ENCODE results near the gene RBBP8NL. TPM values are rescaled to one million over a fixed set of nuclear protein-coding genes. Genes with fewer than 3 reads are reported as not detected.
"Not testable (repeated sequence)": the region's sequence is repeated elsewhere in the genome, so short reads cannot be mapped to it uniquely, and the experiment has no call there.

RBBP8NL gene
- total RNA-seq, 2 experiments from 2014 or later: not detected

DNA sequence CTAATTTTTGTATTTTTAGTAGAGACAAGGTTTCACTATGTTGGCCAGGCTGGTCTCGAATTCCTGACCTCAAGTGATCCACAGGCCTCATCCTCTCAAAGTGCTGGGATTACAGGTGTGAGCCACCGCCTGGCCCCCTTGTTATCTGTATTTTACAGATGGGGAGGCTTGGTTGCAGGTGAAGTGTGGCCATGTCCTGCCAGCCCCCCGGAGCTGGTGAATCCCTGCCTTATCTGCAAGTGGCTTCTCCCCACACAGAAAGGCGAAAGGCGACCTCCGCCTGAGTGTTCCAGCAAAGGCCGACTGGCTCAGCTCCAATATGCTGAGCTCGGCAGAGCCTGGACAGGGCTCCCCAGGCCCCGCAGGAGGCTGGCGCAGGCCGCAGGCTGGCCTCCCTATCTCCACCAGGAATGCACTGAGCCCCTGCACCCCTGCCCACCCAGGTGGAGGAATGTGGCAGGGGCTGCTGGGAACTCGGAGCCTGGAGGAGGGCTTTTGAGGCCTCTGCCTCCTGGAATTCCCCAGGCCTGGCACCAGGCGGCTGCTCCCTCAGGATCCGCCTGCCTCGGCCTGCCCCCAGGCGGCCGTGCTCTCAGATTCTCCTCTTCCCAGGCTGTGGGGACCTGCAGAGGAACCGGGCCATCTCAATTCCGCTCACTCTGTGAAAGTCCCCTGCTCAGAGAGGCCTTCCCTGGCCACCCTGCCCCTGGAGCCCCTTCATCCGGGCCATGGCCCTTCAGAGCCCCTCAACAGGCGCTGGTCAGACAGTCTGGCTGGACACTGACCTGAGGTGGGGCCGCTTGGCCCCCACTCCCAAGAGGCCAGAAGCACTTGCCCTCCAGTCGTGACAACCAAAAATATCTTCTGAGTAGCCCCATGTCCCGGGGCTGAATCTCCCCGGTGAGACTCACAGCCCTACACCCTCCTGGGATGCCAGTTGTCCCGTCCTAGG, 51.0 kb downstream of the RBBP8NL start:
- ATAC-seq (ENCODE audit: low read depth): no peak

GRCh38 chr20:62374331-62375152, 52.8 kb downstream of the RBBP8NL start:
- POLR2A ChIA-PET: interaction anchor here (1.0 kb wide), 1 partner anchor 12 kb away, joined by 3 read pairs; the partner anchor contains the start of gene RPS21
- Mint-ChIP-seq H3K4me3 (no peak overlapping the region), H3K27ac (no peak overlapping the region), H3K27me3 (peaks cover under 1% of the 10 kb centered on the region), H3K9me3 (no peaks in the 10 kb centered on the region), H3K4me1 (no peaks in the 10 kb centered on the region), H3K36me3 (no peaks in the 10 kb centered on the region)
- DNase-seq (no peak), ATAC-seq (ENCODE audit: low read depth) (no peak)

More for the DNA sequence above, 51.0 kb downstream of the RBBP8NL start:
- Mint-ChIP-seq H3K27me3 (no peaks in the 10 kb centered on the region), H3K36me3 (no peaks in the 10 kb centered on the region), H3K27ac (no peak overlapping the region), H3K4me3 (no peak overlapping the region), H3K9me3 (no peaks in the 10 kb centered on the region), H3K4me1 (no peaks in the 10 kb centered on the region)
- no peak for DNase-seq
- POLR2A ChIA-PET: no interaction called here

DNA sequence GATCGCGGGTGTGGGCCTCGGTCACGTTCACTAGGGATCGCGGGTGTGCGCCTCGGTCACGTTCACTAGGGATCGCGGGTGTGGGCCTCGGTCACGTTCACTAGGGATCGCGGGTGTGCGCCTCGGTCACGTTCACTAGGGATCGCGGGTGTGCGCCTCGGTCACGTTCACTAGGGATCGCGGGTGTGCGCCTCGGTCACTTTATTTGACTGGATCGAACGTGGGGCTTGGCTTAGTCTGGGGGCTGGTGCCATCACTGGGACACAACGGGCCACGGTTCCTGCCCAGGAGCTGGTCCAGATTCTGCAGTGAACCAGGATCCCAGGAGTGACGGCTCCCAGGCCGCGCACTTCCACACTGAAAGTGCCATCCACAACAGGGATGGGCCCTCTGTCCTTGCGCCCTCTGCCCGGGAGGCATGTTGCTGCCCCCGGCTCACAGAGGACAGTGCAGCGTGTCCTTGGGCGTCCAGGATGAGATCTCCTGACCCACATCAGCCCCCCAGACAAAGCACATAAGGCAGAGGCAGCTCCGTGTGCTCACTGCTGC, 53.6 kb downstream of the RBBP8NL start:
- H3K27ac Mint-ChIP-seq; POLR2A ChIA-PET; H3K36me3 Mint-ChIP-seq; H3K27me3 Mint-ChIP-seq; H3K9me3 Mint-ChIP-seq; DNase-seq; H3K4me3 Mint-ChIP-seq; ATAC-seq (ENCODE audit: low read depth); H3K4me1 Mint-ChIP-seq: not testable (repeated sequence)

GRCh38 chr20:62372042-62372993, 55.0 kb downstream of the RBBP8NL start:
- H3K27ac Mint-ChIP-seq: peak overlapping the region; percentile 1
- POLR2A ChIA-PET: no interaction called here

DNA sequence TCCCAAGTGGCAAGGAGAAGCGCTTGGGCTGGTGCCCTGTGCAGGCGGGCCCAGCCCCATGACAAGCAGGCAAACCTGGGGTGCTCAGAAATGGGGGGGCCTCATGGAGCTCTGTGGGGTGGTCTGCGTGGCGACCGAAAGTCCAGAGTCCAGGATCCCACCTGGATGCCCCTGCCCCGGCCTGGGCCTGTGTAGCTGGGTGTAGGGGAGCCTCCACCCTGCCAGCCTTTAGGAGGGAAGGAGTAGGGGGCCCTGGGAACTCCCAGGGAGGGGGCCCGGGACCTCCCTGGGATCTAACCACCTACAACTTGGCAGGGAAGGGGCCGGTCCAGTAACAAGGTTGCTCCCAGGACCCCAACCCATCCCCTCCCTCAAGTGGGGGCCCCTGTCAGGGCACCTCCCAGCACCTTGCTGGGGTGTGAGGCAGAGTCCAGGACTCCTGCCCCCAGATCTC, 55.7 kb downstream of the RBBP8NL start:
- ATAC-seq (ENCODE audit: low read depth) (no peak), DNase-seq (no peak)
- H3K36me3 Mint-ChIP-seq: no peaks in the 10 kb centered on the region
- H3K27me3 Mint-ChIP-seq: peaks cover 18% of the 10 kb centered on the region
- no peaks in the 10 kb centered on the region for H3K9me3 Mint-ChIP-seq
- no peak overlapping the region for H3K27ac Mint-ChIP-seq
- H3K4me3 Mint-ChIP-seq: no peak overlapping the region
- peaks cover 2% of the 10 kb centered on the region for H3K4me1 Mint-ChIP-seq
- POLR2A ChIA-PET: no interaction called here

More at GRCh38 chr20:62372042-62372993, 55.0 kb downstream of the RBBP8NL start:
- H3K4me3 Mint-ChIP-seq: no peak overlapping the region
- peaks cover 18% of the 10 kb centered on the region for H3K27me3 Mint-ChIP-seq
- ATAC-seq (ENCODE audit: low read depth): no peak
- H3K9me3 Mint-ChIP-seq: no peaks in the 10 kb centered on the region
- no peaks in the 10 kb centered on the region for H3K36me3 Mint-ChIP-seq
- no peak for DNase-seq
- peaks cover 2% of the 10 kb centered on the region for H3K4me1 Mint-ChIP-seq

DNA sequence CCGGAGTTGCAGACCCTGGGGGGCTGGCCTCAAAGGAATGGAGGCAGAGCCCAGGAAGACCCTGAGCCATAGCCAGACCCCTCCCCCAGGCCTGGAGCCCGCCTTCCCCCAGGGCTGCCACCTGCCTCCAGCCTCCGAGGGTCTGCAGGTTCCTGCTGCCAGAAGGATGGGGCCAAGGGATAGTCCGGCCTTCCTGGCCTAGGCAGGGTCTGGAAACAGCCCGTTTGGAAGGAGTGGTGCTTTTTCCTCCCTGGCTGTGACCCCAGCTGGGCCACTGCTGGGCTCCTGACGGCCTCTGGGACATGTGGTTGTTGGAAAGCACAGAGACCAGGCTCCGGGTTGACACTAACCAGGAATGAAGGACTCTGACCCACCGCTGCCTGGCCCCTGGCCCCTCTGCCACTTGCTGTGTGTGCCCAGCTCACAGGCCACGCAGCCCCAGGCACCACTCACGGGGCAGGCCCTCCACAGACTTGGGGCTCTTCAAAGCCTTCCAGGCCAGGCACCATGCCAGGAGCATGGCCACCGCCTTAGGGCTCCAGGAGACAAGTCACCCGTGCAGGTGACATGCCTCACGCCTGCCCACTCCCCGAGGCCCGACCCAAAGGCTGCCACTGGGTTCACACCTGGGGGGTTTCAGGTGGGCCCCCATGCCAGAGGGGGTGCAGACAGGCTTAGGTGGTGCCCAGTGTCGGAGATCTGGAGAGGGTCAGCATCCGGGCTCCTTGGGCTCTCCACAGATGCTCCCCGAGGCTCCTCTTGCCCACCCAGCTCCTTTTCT, 56.3 kb downstream of the RBBP8NL start:
- Mint-ChIP-seq H3K4me1 (peaks cover 2% of the 10 kb centered on the region), H3K9me3 (no peaks in the 10 kb centered on the region), H3K4me3 (no peak overlapping the region), H3K36me3 (no peaks in the 10 kb centered on the region), H3K27me3 (peaks cover 18% of the 10 kb centered on the region), H3K27ac (no peak overlapping the region)
- POLR2A ChIA-PET: no interaction called here
- DNase-seq: no peak
- no peak for ATAC-seq (ENCODE audit: low read depth)

GRCh38 chr20:62370115-62370806, 57.1 kb downstream of the RBBP8NL start:
- H3K9me3 Mint-ChIP-seq: no peaks in the 10 kb centered on the region
- ATAC-seq (ENCODE audit: low read depth) (no peak), DNase-seq (no peak)
- H3K27ac Mint-ChIP-seq: no peak overlapping the region
- no peaks in the 10 kb centered on the region for H3K36me3 Mint-ChIP-seq
- H3K4me3 Mint-ChIP-seq: no peak overlapping the region
- POLR2A ChIA-PET: no interaction called here
- H3K27me3 Mint-ChIP-seq: peaks cover 21% of the 10 kb centered on the region
- peaks cover 2% of the 10 kb centered on the region for H3K4me1 Mint-ChIP-seq

DNA sequence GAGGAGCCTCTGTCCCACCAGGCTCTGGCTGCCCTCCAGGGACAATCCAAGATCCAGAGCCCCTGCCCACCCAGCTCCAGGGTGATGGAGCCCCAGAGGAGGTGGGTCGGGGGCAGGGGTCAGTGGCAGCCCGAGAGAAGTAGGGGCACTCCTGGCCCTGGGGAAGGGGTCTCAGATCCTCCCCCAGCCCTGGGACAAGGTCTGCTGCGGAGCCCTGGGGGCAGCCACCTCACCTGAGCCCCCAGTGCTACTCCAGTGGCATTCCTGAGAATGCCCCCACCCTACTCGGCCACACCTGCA, 57.6 kb downstream of the RBBP8NL start:
- Mint-ChIP-seq H3K4me3 (no peak overlapping the region), H3K27ac (no peak overlapping the region), H3K9me3 (no peaks in the 10 kb centered on the region), H3K27me3 (peaks cover 26% of the 10 kb centered on the region), H3K4me1 (peaks cover 2% of the 10 kb centered on the region), H3K36me3 (no peaks in the 10 kb centered on the region)
- POLR2A ChIA-PET: no interaction called here
- ATAC-seq (ENCODE audit: low read depth): no peak
- DNase-seq: no peak

DNA sequence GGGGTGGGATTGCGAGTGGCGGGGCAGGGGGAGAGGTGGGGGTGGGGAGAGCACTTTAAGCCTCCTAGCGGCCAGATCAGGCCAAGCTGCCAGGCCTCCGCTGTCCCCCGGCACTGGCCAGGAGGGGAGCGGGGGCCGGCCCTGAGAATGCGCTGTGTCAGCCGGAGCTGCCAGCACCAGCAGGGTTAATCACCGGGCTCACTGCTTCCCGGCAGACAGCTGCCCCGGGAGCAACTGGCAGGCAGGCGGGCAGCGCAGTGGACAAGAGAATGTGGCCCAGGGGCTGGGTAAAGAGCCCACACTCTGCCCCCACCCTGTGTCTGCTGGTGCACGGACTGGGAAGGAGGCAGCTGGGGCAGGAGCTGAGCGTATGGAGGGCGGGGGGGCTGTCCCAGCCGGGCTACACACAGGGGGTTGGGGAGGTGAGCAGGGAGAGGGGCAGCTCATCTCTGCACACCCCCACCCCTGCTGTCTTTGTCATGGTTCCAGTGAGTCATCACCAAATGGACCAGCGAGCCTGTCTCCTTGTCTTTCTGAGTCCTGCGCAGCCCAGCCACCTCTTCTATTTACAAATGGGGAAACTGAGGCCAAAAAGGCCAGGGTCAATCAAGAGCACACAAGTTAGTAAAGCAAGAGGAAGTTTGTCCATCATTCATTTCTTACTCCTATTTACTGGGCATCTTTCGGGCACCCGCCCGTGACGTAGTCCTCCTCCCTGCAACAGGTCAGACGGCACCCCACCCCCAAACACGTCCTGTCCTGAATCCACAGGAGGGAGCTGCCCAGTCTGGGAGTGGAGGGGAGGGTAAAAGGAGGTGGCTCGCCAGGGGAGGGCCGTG, 58.1 kb downstream of the RBBP8NL start:
- ATAC-seq (ENCODE audit: low read depth) (no peak), DNase-seq (no peak)
- H3K27ac Mint-ChIP-seq: no peak overlapping the region
- no peaks in the 10 kb centered on the region for H3K9me3 Mint-ChIP-seq
- H3K4me1 Mint-ChIP-seq: peaks cover 2% of the 10 kb centered on the region
- H3K27me3 Mint-ChIP-seq: peaks cover 29% of the 10 kb centered on the region
- no peak overlapping the region for H3K4me3 Mint-ChIP-seq
- H3K36me3 Mint-ChIP-seq: no peaks in the 10 kb centered on the region
- POLR2A ChIA-PET: interaction anchor here (1.0 kb wide), 1 partner anchor 18 kb away, joined by 6 read pairs; the partner anchor contains the start of gene RPS21

DNA sequence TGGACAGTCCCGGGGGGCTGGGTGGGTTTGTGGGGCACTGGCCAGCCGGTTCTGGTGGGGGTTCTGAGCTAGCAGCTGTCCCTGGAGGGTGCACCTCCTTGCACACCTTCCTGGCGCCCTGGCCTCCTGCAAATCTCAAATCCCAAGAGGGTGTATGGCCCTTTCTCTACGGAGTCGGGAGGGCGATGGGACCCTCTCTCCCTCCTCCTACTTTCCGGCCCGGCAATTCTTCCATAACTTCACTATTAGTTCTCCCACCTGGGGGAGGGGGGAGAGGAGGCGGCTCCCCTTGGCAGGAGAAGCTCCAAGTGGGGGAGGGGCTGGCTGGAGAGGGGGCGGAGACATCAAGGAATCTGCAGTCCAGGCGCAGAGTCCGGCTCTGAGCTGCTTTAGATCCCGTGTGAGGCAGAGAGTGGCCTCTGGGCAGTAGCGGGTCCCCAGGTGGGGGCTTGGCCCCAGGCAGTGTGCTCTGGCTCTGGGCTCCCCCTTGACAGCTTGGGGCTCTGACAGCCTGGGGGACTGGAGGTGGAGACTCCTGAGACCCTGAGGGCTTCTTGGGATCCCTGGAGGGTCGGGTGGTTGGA, 58.9 kb downstream of the RBBP8NL start:
- no peak overlapping the region for H3K27ac Mint-ChIP-seq
- no peak overlapping the region for H3K4me3 Mint-ChIP-seq
- DNase-seq (no peak), ATAC-seq (ENCODE audit: low read depth) (no peak)
- no peaks in the 10 kb centered on the region for H3K9me3 Mint-ChIP-seq
- no peaks in the 10 kb centered on the region for H3K36me3 Mint-ChIP-seq
- POLR2A ChIA-PET: interaction anchor here (1.0 kb wide), 1 partner anchor 18 kb away, joined by 6 read pairs; the partner anchor contains the start of gene RPS21
- H3K4me1 Mint-ChIP-seq: peaks cover 2% of the 10 kb centered on the region
- peaks cover 29% of the 10 kb centered on the region for H3K27me3 Mint-ChIP-seq
